Lower leg skin (tissue), 3 donors: ENCODE data around the gene CSNK2B.
A peak's percentile ranks its signal among the peaks of the same experiment; 100 is the strongest.

Source experiments
- CTCF ChIP-seq, 3 donors: fragments of 450-650 bp; IDR thresholded peaks; one replicate each; pipeline ENCODE4 v1.5.1; 2016; ENCODE audit warnings: antibody characterized with exemption in 3 of 3, mild to moderate bottlenecking in 3 of 3, moderate library complexity in 2 of 3
- POLR2A ChIP-seq, 2 donors: fragments of 450-650 bp; IDR thresholded peaks; one replicate each; pipeline ENCODE4 v1.6.1; 2016 to 2017; ENCODE audit warnings: antibody characterized with exemption in 2 of 2, mild to moderate bottlenecking in 1 of 2, moderate library complexity in 1 of 2

GRCh38 chr6:31652925-31653724 is 12.8 kb upstream of the CSNK2B start:
- no peak for TF ChIP-seq CTCF (IDR thresholded peaks at IDR 0.05)
- TF ChIP-seq POLR2A (IDR thresholded peaks at IDR 0.05), result peak in 1 of 2 donors; percentile 73
